ENCODE results near the gene DTNA.
A peak's percentile ranks its signal among the peaks of the same experiment; 100 is the strongest.

DTNA gene

GRCh38 chr18:34767601-34768027 is 57.5 kb downstream of the DTNA start:
- DNase-seq, result no peak

DNA sequence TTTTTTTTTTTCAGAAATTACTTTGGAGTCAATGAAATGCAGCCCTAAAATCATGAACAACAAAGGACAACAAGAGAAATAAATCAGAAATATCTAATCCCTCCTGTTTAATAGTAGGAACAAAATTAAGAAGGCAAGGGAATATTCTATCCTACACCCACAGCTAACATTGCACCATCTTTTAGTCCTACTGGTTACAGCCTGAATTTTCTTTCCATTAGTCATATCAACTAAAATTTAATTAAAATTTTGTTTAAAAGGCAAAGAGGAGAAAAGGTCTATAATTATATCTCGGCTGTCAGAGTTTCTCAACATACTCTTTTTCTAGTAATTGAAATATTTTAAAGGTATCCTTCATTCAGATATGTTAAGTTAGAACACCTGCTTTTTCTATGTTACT is 61.9 kb downstream of the DTNA start:
- no peak for DNase-seq

DNA sequence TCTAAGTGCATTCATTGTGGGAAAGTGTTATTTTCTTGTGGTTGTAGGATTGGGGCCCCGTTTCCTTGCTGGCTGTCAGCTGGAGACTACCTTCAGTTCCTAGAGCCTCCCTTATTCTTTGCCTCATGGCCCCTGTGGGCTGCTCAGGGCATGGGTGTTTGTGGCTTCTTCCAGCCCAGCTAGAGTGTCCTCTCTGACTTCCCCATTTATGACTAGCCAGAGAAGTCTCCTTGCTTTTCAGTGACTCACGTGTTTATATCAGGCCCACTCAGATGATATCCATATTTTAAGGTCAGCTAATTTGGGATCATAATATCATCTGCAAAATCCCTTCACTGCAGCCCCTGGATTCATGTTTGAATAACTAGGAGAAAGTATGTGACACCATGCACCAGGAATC is 62.8 kb downstream of the DTNA start:
- no peak for DNase-seq

DNA sequence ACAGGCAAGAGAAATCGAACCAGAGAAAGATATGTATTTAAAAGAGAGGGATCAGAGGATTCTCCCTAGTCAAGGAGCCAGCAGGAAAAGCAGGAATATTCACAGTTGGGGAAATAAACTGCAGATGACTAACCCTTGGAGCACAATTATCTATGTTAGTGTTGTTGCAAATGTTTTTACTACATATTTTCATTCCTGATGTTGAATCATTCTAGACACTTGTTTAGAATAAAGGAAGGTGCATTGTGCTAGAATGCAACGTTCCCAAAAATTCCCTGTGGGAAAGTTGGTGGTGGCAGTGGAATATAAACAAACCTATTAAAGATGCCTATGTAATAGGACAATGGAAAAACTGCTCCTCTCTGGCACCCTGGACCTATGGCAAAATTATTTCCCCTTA is 63.3 kb downstream of the DTNA start:
- DNase-seq, result no peak

DNA sequence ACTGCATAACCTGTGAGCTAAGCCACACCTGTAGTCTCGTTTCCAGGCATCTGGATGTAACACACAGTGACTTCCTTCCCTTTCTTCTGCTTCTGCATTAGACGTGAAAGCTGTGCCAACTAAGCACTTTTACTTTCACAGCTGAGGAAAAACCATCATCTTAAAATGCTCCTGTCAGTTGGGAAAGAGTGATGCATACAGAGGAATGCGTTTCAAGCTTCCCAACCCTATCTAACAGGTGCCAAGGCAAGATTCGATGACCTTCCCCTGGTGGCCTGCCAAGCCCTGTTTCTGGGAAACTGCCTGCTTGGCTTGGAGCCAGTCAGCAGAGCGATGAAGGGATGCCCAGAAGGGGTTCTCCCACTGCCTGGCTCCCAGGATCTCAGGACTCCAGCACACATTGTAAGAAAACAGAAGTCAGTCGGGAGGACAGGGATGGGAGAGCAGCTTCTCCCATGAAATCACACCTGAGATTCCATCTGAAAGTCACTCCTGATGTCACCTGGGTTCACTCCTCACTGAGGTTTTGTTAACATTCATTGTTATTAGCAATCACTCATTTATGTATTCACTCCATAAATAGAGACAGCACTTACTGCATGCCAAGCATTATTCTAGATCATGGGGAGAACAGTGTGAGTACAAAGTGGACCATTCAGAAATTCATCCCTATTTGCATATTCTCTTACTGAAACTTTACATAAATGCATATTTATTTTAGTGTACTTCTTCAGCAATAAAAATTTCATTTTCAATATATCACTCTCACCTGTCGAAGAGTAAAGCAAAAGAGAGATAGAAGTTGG is 64.1 kb downstream of the DTNA start:
- peak in 52 of 58 donors; percentile 13 to 80 (median 48) for DNase-seq

GRCh38 chr18:34775461-34775860 is 65.4 kb downstream of the DTNA start:
- DNase-seq, result peak in 1 of 58 donors; percentile 9

- no peak for DNase-seq
Observed at GRCh38 chr18:34779112-34779511, 69.0 kb downstream of the DTNA start.

GRCh38 chr18:34780856-34781255 is 70.8 kb downstream of the DTNA start:
- DNase-seq, result no peak

GRCh38 chr18:34783501-34783900 is 73.4 kb downstream of the DTNA start:
- DNase-seq, result no peak

DNA sequence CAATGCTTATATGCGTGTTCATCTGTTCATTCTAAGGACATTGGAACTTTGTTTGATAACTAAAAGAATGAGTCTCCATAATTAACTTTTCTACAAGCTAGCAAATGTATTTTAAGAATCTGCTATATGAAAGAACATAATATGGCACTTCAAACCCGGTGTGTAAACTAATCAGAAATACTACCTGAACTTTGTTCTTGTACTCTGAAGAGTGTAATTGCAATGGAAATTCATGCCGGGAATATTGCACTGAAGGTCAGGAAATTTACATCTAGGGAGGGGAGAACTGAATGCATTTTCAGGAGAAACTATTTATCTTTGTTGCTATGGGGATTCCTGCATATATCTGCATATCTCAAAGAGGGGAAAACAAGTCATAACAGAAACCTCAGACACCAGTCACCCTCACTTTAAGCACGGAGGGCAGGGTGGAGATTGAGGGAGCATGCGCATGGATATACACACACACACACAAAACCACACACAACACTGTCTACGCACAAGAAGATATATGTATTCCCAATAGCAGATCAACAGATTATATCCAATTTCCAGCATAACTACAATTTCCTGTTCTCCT is 76.2 kb downstream of the DTNA start:
- DNase-seq, result no peak

GRCh38 chr18:34787931-34788532 is 77.9 kb downstream of the DTNA start:
- peak in 13 of 58 donors; percentile 5 to 63 (median 28) for DNase-seq

DNA sequence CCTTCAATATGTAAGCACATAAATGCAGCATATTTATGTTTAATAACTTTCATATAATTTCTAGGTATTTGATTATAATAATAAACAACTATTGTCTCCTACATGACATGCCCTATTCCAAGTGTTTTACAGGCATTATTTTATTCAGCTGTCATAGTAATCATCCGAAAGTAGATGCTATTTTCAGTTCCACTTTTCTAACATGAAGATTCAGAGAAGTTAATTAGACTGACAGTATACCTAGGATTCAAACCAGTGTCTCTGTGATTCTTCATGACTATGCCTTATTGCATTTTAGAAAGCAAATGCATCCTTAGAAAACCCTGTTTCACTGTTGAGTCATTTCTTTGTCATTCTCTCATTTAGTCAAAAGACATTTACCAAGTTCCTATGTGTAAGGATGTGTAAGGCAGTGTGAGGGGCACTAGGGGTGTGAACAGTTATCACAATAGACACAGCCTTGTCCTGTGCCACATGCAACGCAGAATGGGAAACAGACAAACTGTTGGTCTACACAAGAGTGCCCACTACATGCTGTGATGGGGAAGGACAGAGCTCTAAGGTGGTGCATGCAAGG is 79.8 kb downstream of the DTNA start:
- DNase-seq, result no peak

DNA sequence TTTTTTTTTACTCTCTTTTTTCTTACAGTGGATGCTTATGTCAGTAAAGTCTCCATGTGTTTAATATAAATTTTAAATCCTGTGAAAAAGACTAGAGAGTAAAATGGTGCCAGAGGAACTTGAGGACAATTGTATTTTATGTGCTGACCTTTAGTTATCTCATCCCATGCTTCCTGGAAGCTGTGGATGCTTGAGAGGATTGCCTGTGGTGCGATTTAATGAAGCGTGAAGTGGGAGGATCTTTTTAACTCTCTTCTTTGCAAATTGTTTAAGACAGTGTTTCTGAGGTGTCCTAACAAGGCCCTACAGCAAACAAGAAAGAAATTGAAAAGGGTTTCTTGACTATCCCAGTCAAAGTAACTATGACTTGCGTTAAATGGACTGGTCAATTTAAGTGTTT is 84.2 kb downstream of the DTNA start:
- no peak for DNase-seq

GRCh38 chr18:34795070-34795732 is 85.1 kb downstream of the DTNA start:
- DNase-seq, result peak in 1 of 58 donors; percentile 40

- DNase-seq, result no peak
Observed at GRCh38 chr18:34796035-34796657, 86.0 kb downstream of the DTNA start.

DNA sequence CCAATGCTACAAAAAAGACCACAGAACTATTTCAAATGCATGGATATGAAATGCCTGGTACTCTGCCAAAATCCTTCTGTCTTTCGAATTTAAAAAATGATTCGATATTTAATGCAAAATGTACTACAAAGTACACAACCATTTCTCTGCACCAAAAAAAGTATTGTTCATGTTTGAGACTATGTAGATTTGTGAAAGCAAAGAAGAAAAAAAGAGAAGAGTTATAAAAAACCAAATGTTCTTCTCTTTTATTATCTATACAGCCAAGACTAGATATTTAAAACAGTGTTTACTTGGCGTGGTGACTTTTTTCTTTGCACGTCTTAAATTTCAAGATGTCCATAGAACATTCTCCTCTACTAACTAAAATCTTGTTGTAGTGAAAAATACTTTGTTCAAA is 89.2 kb downstream of the DTNA start:
- no peak for DNase-seq

DNA sequence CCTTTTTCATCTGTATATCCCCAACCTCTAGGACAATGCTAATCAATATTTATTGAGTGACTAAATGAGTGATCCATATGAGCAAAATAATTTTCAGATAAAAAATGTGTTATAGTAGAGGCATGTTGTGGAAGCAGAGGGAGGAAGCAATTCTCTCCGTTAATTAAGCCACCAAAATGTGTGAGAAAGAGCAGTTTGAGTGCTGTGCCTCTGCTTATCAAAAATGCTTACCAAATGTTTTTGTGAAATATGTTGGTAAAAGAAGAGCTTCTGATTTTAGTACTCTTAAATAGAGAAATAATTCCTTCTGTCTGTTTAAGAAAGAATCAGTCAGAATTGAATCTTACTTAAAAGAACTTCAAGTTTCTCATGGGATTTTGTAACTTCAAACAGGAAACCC is 90.3 kb downstream of the DTNA start:
- no peak for DNase-seq

DNA sequence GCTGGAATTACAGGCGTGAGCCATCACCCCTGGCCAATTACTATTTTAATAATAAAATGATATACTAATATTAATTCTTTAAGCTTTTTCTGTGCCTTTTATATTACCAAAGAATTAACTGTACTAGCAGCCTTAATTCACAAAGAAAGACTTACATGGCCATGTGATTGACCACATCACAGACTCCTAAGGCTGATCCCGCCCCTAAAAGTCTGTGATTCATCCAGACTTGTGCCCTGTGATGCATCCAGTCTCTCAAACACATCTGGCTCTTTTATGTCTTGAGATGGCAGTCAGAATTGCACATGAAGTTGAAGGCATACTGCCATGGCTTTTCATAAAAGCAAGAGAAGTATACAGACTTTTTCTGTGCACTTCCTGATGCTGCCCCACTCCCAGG is 91.7 kb downstream of the DTNA start:
- DNase-seq, result no peak

- DNase-seq, result no peak
Observed at GRCh38 chr18:34802959-34803358, 92.9 kb downstream of the DTNA start.

- DNase-seq, result no peak
Observed at GRCh38 chr18:34803877-34804400, 93.8 kb downstream of the DTNA start.

Measured in anterior cingulate cortex (tissue), 58 donors.